ENCODE measurements around the gene PRR12. TPM values are rescaled to one million over a fixed set of nuclear protein-coding genes. Genes with fewer than 3 reads are reported as not detected.

Gene PRR12
- total RNA-seq, 4 donors from 2014 or later: 12.2 to 54.7 (median 30.0) TPM

- H3K4me1 ChIP-seq: peaks cover 9 to 21% (median 15%) of the 10 kb centered on the region in 4 donors
- H3K4me3 ChIP-seq: no peak overlapping the region
- no peaks in the 10 kb centered on the region for H3K9me3 ChIP-seq
- 60 to 91% methylated on average over 1 to 2 of the region's 2 CpGs for WGBS, 2 donors (ENCODE audit: low coverage in 1 of 2)
- in situ Hi-C loops (cut with MboI; ENCODE audit: low pct_ligation_motif_present in 1 of 4, low pct_unique_long_range_greater_than_20kb in 1 of 4, low sequenced_read_pairs in 3 of 4): loop anchor here in 1 of 4 donors (10.0 kb wide), 1 partner anchor 82 kb away; the partner anchor contains the start of genes BCL2L12 and IRF3
- no peak overlapping the region for H3K27ac ChIP-seq
- H3K36me3 ChIP-seq: no peaks in the 10 kb centered on the region
- TF ChIP-seq, protein P1, sequence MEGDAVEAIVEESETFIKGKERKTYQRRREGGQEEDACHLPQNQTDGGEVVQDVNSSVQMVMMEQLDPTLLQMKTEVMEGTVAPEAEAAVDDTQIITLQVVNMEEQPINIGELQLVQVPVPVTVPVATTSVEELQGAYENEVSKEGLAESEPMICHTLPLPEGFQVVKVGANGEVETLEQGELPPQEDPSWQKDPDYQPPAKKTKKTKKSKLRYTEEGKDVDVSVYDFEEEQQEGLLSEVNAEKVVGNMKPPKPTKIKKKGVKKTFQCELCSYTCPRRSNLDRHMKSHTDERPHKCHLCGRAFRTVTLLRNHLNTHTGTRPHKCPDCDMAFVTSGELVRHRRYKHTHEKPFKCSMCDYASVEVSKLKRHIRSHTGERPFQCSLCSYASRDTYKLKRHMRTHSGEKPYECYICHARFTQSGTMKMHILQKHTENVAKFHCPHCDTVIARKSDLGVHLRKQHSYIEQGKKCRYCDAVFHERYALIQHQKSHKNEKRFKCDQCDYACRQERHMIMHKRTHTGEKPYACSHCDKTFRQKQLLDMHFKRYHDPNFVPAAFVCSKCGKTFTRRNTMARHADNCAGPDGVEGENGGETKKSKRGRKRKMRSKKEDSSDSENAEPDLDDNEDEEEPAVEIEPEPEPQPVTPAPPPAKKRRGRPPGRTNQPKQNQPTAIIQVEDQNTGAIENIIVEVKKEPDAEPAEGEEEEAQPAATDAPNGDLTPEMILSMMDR (IDR thresholded peaks at IDR 0.05): no peak
- no peak for TF ChIP-seq POLR2A (IDR thresholded peaks at IDR 0.05)
- TF ChIP-seq EP300 (IDR thresholded peaks at IDR 0.05; ENCODE audit: low read depth): no peak
- TF ChIP-seq POLR2AphosphoS5 (IDR thresholded peaks at IDR 0.05): no peak
- intact Hi-C loops (cut with DNase I; ENCODE audit: low total_unique reads): no loop called here
- no peaks in the 10 kb centered on the region for H3K27me3 ChIP-seq
- no peak for DNase-seq
These were observed 7.7 kb upstream of the PRR12 start for GRCh38 chr19:49583239-49583638.

GRCh38 chr19:49585023-49585422 lies 6.0 kb upstream of the PRR12 start:
- in situ Hi-C loops (cut with MboI; ENCODE audit: low pct_ligation_motif_present in 1 of 4, low pct_unique_long_range_greater_than_20kb in 1 of 4, low sequenced_read_pairs in 3 of 4) (loop anchor here in 1 of 4 donors (10.0 kb wide), 1 partner anchor 80 kb away; the partner anchor contains the start of genes BCL2L12 and IRF3), intact Hi-C loops (cut with DNase I; ENCODE audit: low total_unique reads) (no loop called here)
- Histone ChIP-seq H3K36me3 (no peaks in the 10 kb centered on the region), H3K27ac (no peak overlapping the region), H3K4me3 (no peak overlapping the region), H3K9me3 (no peaks in the 10 kb centered on the region), H3K27me3 (no peaks in the 10 kb centered on the region), H3K4me1 (peaks cover 4 to 11% (median 5%) of the 10 kb centered on the region in 4 donors)
- no peak for TF ChIP-seq EP300 (IDR thresholded peaks at IDR 0.05; ENCODE audit: low read depth)
- TF ChIP-seq, protein P1 (IDR thresholded peaks at IDR 0.05): no peak
- no peak for TF ChIP-seq POLR2AphosphoS5 (IDR thresholded peaks at IDR 0.05)
- no peak for TF ChIP-seq POLR2A (IDR thresholded peaks at IDR 0.05)
- 83% methylated on average over 6 of the region's 8 CpGs; no CpG with 5 or more reads in 1 of the 2 donors for WGBS, 2 donors (ENCODE audit: low coverage in 1 of 2)
- no peak for DNase-seq

DNA sequence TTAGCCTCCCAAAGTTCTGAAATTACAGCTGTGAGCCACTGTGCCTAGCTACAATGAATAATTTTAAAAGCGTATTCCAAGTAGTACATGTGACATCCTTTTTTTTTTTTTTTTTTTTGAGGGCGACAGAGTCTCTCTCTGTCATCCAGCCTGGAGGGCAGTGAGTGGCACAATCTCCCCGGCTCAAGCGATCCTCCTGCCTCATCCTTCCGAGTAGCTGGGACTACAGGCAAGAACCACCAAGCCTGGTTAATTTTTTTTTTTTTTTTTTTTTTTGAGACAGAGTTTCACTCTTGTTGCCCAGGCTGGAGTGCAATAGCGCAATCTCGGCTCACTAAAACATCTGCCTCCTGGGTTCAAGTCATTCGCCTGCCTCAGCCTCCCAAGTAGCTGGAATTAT lies 3.8 kb upstream of the PRR12 start:
- DNase-seq: no peak
- intact Hi-C loops (cut with DNase I; ENCODE audit: low total_unique reads): no loop called here
- TF ChIP-seq EP300 (IDR thresholded peaks at IDR 0.05; ENCODE audit: low read depth): no peak
- TF ChIP-seq, protein P1 (IDR thresholded peaks at IDR 0.05): no peak
- no peak for TF ChIP-seq POLR2AphosphoS5 (IDR thresholded peaks at IDR 0.05)
- no peak for TF ChIP-seq POLR2A (IDR thresholded peaks at IDR 0.05)
- no peaks in the 10 kb centered on the region for H3K36me3 ChIP-seq
- no peaks in the 10 kb centered on the region for H3K27me3 ChIP-seq
- H3K4me1 ChIP-seq: peaks cover 2 to 10% (median 5%) of the 10 kb centered on the region in 4 donors
- in situ Hi-C loops (cut with MboI; ENCODE audit: low pct_ligation_motif_present in 1 of 4, low pct_unique_long_range_greater_than_20kb in 1 of 4, low sequenced_read_pairs in 3 of 4): loop anchor here in 1 of 4 donors (10.0 kb wide), 1 partner anchor 78 kb away; the partner anchor contains the start of genes BCL2L12 and IRF3
- H3K4me3 ChIP-seq: no peak overlapping the region
- H3K27ac ChIP-seq: no peak overlapping the region
- H3K9me3 ChIP-seq: no peaks in the 10 kb centered on the region
- WGBS, 2 donors (ENCODE audit: low coverage in 1 of 2): 81 to 92% methylated on average over 7 to 8 of the region's 8 CpGs

GRCh38 chr19:49588365-49589122 lies 2.4 kb upstream of the PRR12 start:
- no peak for DNase-seq
- Histone ChIP-seq H3K4me3 (no peak overlapping the region), H3K27ac (no peak overlapping the region), H3K9me3 (no peaks in the 10 kb centered on the region), H3K27me3 (no peaks in the 10 kb centered on the region), H3K4me1 (peaks cover 13 to 23% (median 16%) of the 10 kb centered on the region in 4 donors), H3K36me3 (no peaks in the 10 kb centered on the region)
- intact Hi-C loops (cut with DNase I; ENCODE audit: low total_unique reads) (no loop called here), in situ Hi-C loops (cut with MboI; ENCODE audit: low pct_ligation_motif_present in 1 of 4, low pct_unique_long_range_greater_than_20kb in 1 of 4, low sequenced_read_pairs in 3 of 4) (loop anchor here in 1 of 4 donors (10.0 kb wide), 1 partner anchor 76 kb away; the partner anchor contains the start of genes BCL2L12 and IRF3)
- TF ChIP-seq POLR2A (IDR thresholded peaks at IDR 0.05) (no peak), POLR2AphosphoS5 (IDR thresholded peaks at IDR 0.05) (no peak), EP300 (IDR thresholded peaks at IDR 0.05; ENCODE audit: low read depth) (no peak)
- TF ChIP-seq, protein P1 (IDR thresholded peaks at IDR 0.05): no peak
- 78 to 80% methylated on average over 1 to 18 of the region's 18 CpGs for WGBS, 2 donors (ENCODE audit: low coverage in 1 of 2)
